GM12891 (cell line): ENCODE results near the gene FAM168A.

Experiments used
- POLR2A ChIP-seq: IDR thresholded peaks from 2 replicates; pipeline ENCODE4 v1.6.1; 2011; ENCODE audit warnings: low read depth, low read length, control low read depth
- POLR2AphosphoS5 ChIP-seq: IDR thresholded peaks from 2 replicates; pipeline ENCODE4 v1.6.1; 2011; ENCODE audit warnings: low read depth, low read length, control low read depth
- SPI1 ChIP-seq: IDR thresholded peaks from 2 replicates; pipeline ENCODE4 v1.6.1; 2011; ENCODE audit warnings: low read depth, low read length, control low read depth
- TAF1 ChIP-seq: IDR thresholded peaks from 2 replicates; pipeline ENCODE4 v1.6.1; 2011; ENCODE audit warnings: low read depth, low read length, control low read depth

DNA sequence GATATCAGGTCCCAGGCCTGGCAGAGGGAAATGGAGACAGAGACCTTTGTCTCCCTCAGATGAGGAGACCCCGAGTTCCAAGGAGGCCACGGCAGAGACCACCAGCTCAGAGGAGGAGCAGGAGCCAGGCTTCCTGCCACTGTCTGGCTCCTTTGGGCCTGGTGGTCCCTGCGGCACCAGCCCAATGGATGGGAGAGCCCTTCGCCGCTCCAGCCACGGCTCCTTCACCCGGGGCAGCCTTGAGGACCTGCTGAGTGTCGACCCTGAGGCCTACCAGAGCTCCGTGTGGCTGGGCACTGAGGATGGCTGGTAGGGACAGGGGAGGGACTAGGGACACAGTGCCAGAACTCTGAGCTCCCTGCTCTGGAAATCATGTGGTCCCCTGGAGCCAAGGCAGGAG is 234.8 kb downstream of the FAM168A start:
- TF ChIP-seq POLR2A (no peak), POLR2AphosphoS5 (no peak), TAF1 (no peak), SPI1 (no peak)
